A549 (cell line): ENCODE measurements around the gene CENPF. TPM values are rescaled to one million over a fixed set of nuclear protein-coding genes. Genes with fewer than 3 reads are reported as not detected.

Source experiments
- ATAC-seq, 2 experiments: fragments of 200-7000 bp in 1 of 2; fragments of >200 bp in 1 of 2; cut with Nextera tagmentation in 1 of 2; cut with Tn5 transposase in 1 of 2; 3 replicates each; pipeline versions ENCODE4 v1.8.0 to v1.9.1; 2018 to 2020; ENCODE audit warnings: mild to moderate bottlenecking in 1 of 2, moderate library complexity in 1 of 2
- CTCF ChIA-PET: fragments of 300-600 bp; sonication (Branson Sonifier 250); formaldehyde crosslinking; extraction: SDS; loops from one replicate; lab custom pipeline; 2021; ENCODE audit warnings: antibody characterized with exemption, inconsistent platforms; lab: Yijun Ruan, JAX
- POLR2A ChIA-PET: fragments of 350-600 bp; formaldehyde crosslinking; extraction: SDS; loops from one replicate; lab custom pipeline; 2021; ENCODE audit warnings: antibody characterized with exemption, inconsistent platforms; lab: Yijun Ruan, JAX
- DNase-seq, 2 experiments: peaks; one replicate each; pipeline versions ENCODE4 v3.0.0 to v3.0.0-alpha.2; 2011 to 2016; ENCODE audit warnings: low read depth in 1 of 2, low spot score in 1 of 2
- FAIRE-seq: peaks from 2 replicates; lab custom pipeline; 2011; peaks lifted over from hg19 to GRCh38; lab: Jason Lieb, UNC
- H3K27ac ChIP-seq, 2 experiments: fragments of >200 bp; sonication (Bioruptor Twin); formaldehyde crosslinking; 3 replicates each; pipeline ENCODE4 v1.5.1; 2016 to 2017
- H3K4me1 ChIP-seq: fragments of >200 bp; sonication (Bioruptor Twin); formaldehyde crosslinking; 3 replicates; pipeline ENCODE4 v1.6.1; 2016
- H3K4me2 ChIP-seq: fragments of >200 bp; sonication (Bioruptor Twin); formaldehyde crosslinking; 3 replicates; pipeline ENCODE4 v1.6.1; 2016
- H3K4me3 ChIP-seq: fragments of >200 bp; sonication (Bioruptor Twin); formaldehyde crosslinking; 3 replicates; pipeline ENCODE4 v1.5.1; 2016
- H3K9me3 ChIP-seq: fragments of >200 bp; sonication (Bioruptor Twin); formaldehyde crosslinking; 3 replicates; pipeline ENCODE4 v1.6.1; 2016
- CBX2 ChIP-seq: fragments of 200-600 bp; sonication (generic); IDR thresholded peaks from 2 replicates; pipeline ENCODE4 v1.6.1; 2016; ENCODE audit warnings: low read depth, mild to moderate bottlenecking, borderline replicate concordance
- CHD2 ChIP-seq: fragments of 150-350 bp; IDR thresholded peaks from 2 replicates; pipeline ENCODE4 v1.6.1; 2014; ENCODE audit warnings: low read length; ENCODE audit not compliant: partially characterized antibody
- E2F6 ChIP-seq: IDR thresholded peaks from 2 replicates; pipeline ENCODE4 v1.6.1; 2012; ENCODE audit warnings: low read depth, borderline replicate concordance
- EHF ChIP-seq: fragments of 250-450 bp; sonication (Bioruptor Pico); IDR thresholded peaks from 2 replicates; pipeline ENCODE4 v1.5.0; 2020; ENCODE audit warnings: mild to moderate bottlenecking
- ELK1 ChIP-seq: fragments of 150-350 bp; IDR thresholded peaks from 2 replicates; pipeline ENCODE4 v1.6.1; 2014; ENCODE audit warnings: low read depth, mild to moderate bottlenecking, low read length
- EP300 ChIP-seq, 2 experiments: fragments of >200 bp; sonication (Bioruptor Twin); formaldehyde crosslinking; IDR thresholded peaks; 2 replicates in 1 of 2; 3 replicates in 1 of 2; pipeline ENCODE4 v1.6.1; 2016 to 2017
- ESRRA ChIP-seq: fragments of 150-350 bp; IDR thresholded peaks from 2 replicates; pipeline ENCODE4 v1.6.1; 2014; ENCODE audit warnings: mild to moderate bottlenecking, low read length, borderline replicate concordance
- FOXS1 ChIP-seq: fragments of 250-450 bp; sonication (Bioruptor Pico); IDR thresholded peaks from 2 replicates; pipeline ENCODE4 v1.5.0; 2020; ENCODE audit warnings: mild to moderate bottlenecking, moderate library complexity
- HMGXB4 ChIP-seq: fragments of 250-450 bp; sonication (Bioruptor Pico); IDR thresholded peaks from 2 replicates; pipeline ENCODE4 v1.5.0; 2021; ENCODE audit warnings: mild to moderate bottlenecking, moderate library complexity, borderline replicate concordance
- HOXA7 ChIP-seq: fragments of 250-450 bp; sonication (Bioruptor Pico); IDR thresholded peaks from 2 replicates; pipeline ENCODE4 v1.5.0; 2020; ENCODE audit warnings: mild to moderate bottlenecking, moderate library complexity
- HOXB13 ChIP-seq: fragments of 250-450 bp; sonication (Bioruptor Pico); IDR thresholded peaks from 2 replicates; pipeline ENCODE4 v1.5.0; 2020; ENCODE audit warnings: low read depth, mild to moderate bottlenecking, moderate library complexity
- HOXB5 ChIP-seq: fragments of 250-450 bp; sonication (Bioruptor Pico); IDR thresholded peaks from 2 replicates; pipeline ENCODE4 v1.5.0; 2020; ENCODE audit warnings: mild to moderate bottlenecking, moderate library complexity
- JUN ChIP-seq, 2 experiments: fragments of >200 bp; sonication (Bioruptor Twin); formaldehyde crosslinking; IDR thresholded peaks; 2 replicates in 1 of 2; 3 replicates in 1 of 2; pipeline ENCODE4 v1.6.1; 2016 to 2017
- JUNB ChIP-seq: fragments of >200 bp; sonication (Bioruptor Twin); formaldehyde crosslinking; IDR thresholded peaks from 2 replicates; pipeline ENCODE4 v1.6.1; 2016
- KDM5A ChIP-seq: fragments of 200-600 bp; sonication (generic); IDR thresholded peaks from 2 replicates; pipeline ENCODE4 v1.6.1; 2016; ENCODE audit warnings: antibody characterized with exemption, mild to moderate bottlenecking
- MAZ ChIP-seq: fragments of 150-350 bp; IDR thresholded peaks from 2 replicates; pipeline ENCODE4 v1.6.1; 2014; ENCODE audit warnings: antibody characterized with exemption, low read depth, low read length, borderline replicate concordance
- NPAS2 ChIP-seq: fragments of 250-450 bp; sonication (Bioruptor Pico); IDR thresholded peaks from 2 replicates; pipeline ENCODE4 v1.8.0; 2022; ENCODE audit warnings: mild to moderate bottlenecking, moderate library complexity, borderline replicate concordance
- NR3C1 ChIP-seq: fragments of >200 bp; sonication (Bioruptor Twin); formaldehyde crosslinking; IDR thresholded peaks from 3 replicates; pipeline ENCODE4 v1.6.1; 2017
- PBX3 ChIP-seq: IDR thresholded peaks from 2 replicates; pipeline ENCODE4 v1.6.1; 2012
- PHF8 ChIP-seq: fragments of 200-600 bp; sonication (generic); IDR thresholded peaks from 2 replicates; pipeline ENCODE4 v1.6.1; 2016; ENCODE audit warnings: low read depth, mild to moderate bottlenecking, antibody characterized with exemption, moderate library complexity, borderline replicate concordance
- POLR2A ChIP-seq: IDR thresholded peaks from 2 replicates; pipeline ENCODE4 v1.6.1; 2012; ENCODE audit warnings: mild to moderate bottlenecking, low read length
- POLR2AphosphoS2 ChIP-seq: conservative IDR thresholded peaks from 2 replicates; pipeline ENCODE4 v1.6.1; 2012; ENCODE audit warnings: low read length, improper control_type of control experiment, inconsistent platforms
- RAD21 ChIP-seq, 2 experiments: fragments of >200 bp in 1 of 2; sonication (Bioruptor Twin) in 1 of 2; formaldehyde crosslinking in 1 of 2; IDR thresholded peaks in 1 of 2; conservative IDR thresholded peaks in 1 of 2; 2 replicates in 1 of 2; 3 replicates in 1 of 2; pipeline ENCODE4 v1.6.1; 2012 to 2018; ENCODE audit warnings: inconsistent platforms in 1 of 2
- RARB ChIP-seq: fragments of 250-450 bp; sonication (Bioruptor Pico); IDR thresholded peaks from 2 replicates; pipeline ENCODE4 v1.8.0; 2021; ENCODE audit warnings: mild to moderate bottlenecking, moderate library complexity
- RCOR1 ChIP-seq: fragments of 150-350 bp; IDR thresholded peaks from 2 replicates; pipeline ENCODE4 v1.6.1; 2014; ENCODE audit warnings: antibody characterized with exemption, low read length, low read depth
- REST ChIP-seq: fragments of 200-600 bp; sonication (generic); IDR thresholded peaks from 2 replicates; pipeline ENCODE4 v1.6.1; 2016; ENCODE audit warnings: antibody characterized with exemption, mild to moderate bottlenecking, moderate library complexity
- RNF2 ChIP-seq: fragments of 200-600 bp; sonication (generic); IDR thresholded peaks from 2 replicates; pipeline ENCODE4 v1.6.1; 2016; ENCODE audit warnings: low read depth, mild to moderate bottlenecking, antibody characterized with exemption, moderate library complexity, borderline replicate concordance
- TFCP2L1 ChIP-seq: fragments of 250-450 bp; sonication (Bioruptor Pico); IDR thresholded peaks from 2 replicates; pipeline ENCODE4 v1.5.0; 2021; ENCODE audit warnings: mild to moderate bottlenecking
- TP53 ChIP-seq: fragments of 250-450 bp; sonication (Bioruptor Pico); IDR thresholded peaks from 2 replicates; pipeline ENCODE4 v1.5.0; 2021; ENCODE audit warnings: mild to moderate bottlenecking, moderate library complexity
- USF2 ChIP-seq: fragments of 450-650 bp; IDR thresholded peaks from 2 replicates; pipeline ENCODE4 v1.6.1; 2014; ENCODE audit warnings: antibody characterized with exemption
- ZNF302 ChIP-seq: fragments of 250-450 bp; sonication (Bioruptor Pico); IDR thresholded peaks from 2 replicates; pipeline ENCODE4 v1.9.0; 2021; ENCODE audit warnings: inconsistent platforms, mild to moderate bottlenecking, moderate library complexity
- ZSCAN20 ChIP-seq: fragments of 250-450 bp; sonication (Bioruptor Pico); IDR thresholded peaks from 2 replicates; pipeline ENCODE4 v1.8.0; 2022; ENCODE audit warnings: mild to moderate bottlenecking, moderate library complexity
- WGBS: methylation state at CpG from one replicate; pipeline ENCODE4 v1.1.6; 2017; ENCODE audit errors: missing lambda C conversion rate; 5-methylcytosine and 5-hydroxymethylcytosine counted together
- polyA plus RNA-seq, 4 experiments: library from polyadenylated mRNA; depleted of rRNA in 3 of 4; stranded (reverse); fragments of >200 nt; fragmentation: RNase III in 1 of 4; extraction: RNeasy Plus Mini Kit Qiagen cat#74134 plus additional on column Dnase treatment in 1 of 4; gene quantifications; 2 replicates in 3 of 4; 3 replicates in 1 of 4; pipeline ENCODE4 v1.2.3, GENCODE V29; 2011 to 2017

The CENPF gene
- polyA plus RNA-seq, 2 of the 4 experiments (the other 2 are of a cell fraction), result 53.0 to 70.6 TPM

DNA sequence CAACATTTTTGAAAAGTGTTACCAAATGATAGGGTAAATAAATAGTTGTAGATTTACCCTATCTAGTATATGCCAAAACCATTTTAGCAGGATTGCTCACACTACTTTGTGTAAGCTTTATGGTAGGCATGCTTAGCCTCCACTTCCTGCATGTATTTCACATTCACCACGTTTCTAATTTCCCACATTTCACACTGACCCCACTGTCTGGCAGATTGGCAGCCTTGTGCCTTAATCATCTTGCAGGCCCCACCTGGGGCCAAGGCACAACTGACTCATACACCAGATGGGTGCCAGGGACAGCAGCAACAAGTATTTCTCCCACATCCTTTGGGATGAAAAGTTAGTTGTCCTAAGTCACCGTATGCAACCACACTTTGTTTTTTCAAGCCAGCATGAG lies 21.2 kb upstream of the CENPF start:
- POLR2A ChIA-PET, result interaction anchor here (0.8 to 2.7 kb wide), 3 partner anchors 30 to 985 kb away, joined by 3 to 14 read pairs (median 3); partner anchors contain the start of genes KCTD3 and PTPN14
- peak overlapping the region; percentile 57 for H3K4me2 ChIP-seq
- DNase-seq, result peak; percentile 47 to 48
- TF ChIP-seq PBX3 (0 out of 2 replicates have a peak, but pooled peaks have one; percentile 44), RAD21 (conservative IDR thresholded peaks at IDR 0.05 in 1 of 2, IDR thresholded peaks at IDR 0.05 in 1 of 2) (peak; percentile 20; a peak in 1 of 5 replicates), EHF (no peak), JUN (IDR thresholded peaks at IDR 0.05) (no peak), POLR2A (no peak), TFCP2L1 (CRISPR knock-in tag) (no peak), MAZ (no peak), ELK1 (no peak), TP53 (CRISPR knock-in tag) (no peak), HOXB13 (CRISPR knock-in tag) (no peak), PHF8 (no peak), KDM5A (no peak), NR3C1 (no peak), HOXA7 (CRISPR knock-in tag) (no peak), RCOR1 (no peak), USF2 (no peak), ESRRA (no peak), CHD2 (no peak), POLR2AphosphoS2 (no peak), REST (no peak), EP300 (IDR thresholded peaks at IDR 0.05) (no peak), ZSCAN20 (CRISPR knock-in tag) (no peak), E2F6 (0 out of 2 replicates have a peak, but pooled peaks have one; percentile 37), JUNB (peak; percentile 62), ZNF302 (CRISPR knock-in tag) (no peak), RARB (CRISPR knock-in tag) (no peak), CBX2 (no peak), HOXB5 (CRISPR knock-in tag) (no peak), NPAS2 (CRISPR knock-in tag) (no peak), RNF2 (no peak), FOXS1 (CRISPR knock-in tag) (no peak), HMGXB4 (CRISPR knock-in tag) (no peak)

More for the DNA sequence above, 21.2 kb upstream of the CENPF start:
- Histone ChIP-seq H3K4me1 (peaks cover 38% of the 10 kb centered on the region), H3K27ac (peak overlapping the region; percentile 37 to 64; a peak in 5 of 6 replicates), H3K9me3 (peaks cover 6% of the 10 kb centered on the region), H3K4me3 (no peak overlapping the region)
- ATAC-seq (peak; percentile 72 to 75), FAIRE-seq (peak; percentile 65)
- WGBS, result 5% methylated on average over 2 of the region's 2 CpGs
- CTCF ChIA-PET, result interaction anchor here (0.5 to 26.0 kb wide), 7 partner anchors 9 to 265 kb away, joined by 3 to 515 read pairs (median 64); partner anchors contain the start of gene PTPN14
